Neural cell (in vitro differentiated cells): ENCODE measurements around the gene ALOX12B.

ENCODE experiments used
- CTCF ChIP-seq: fragments of 450-650 bp; IDR thresholded peaks from 2 replicates; pipeline ENCODE4 v1.5.1; 2014; ENCODE audit warnings: antibody characterized with exemption, mild to moderate bottlenecking, moderate library complexity; ENCODE audit not compliant: poor library complexity, severe bottlenecking
- EZH2 ChIP-seq: fragments of 200-600, 300-800 bp; shearing (Covaris generic), sonication (generic); IDR thresholded peaks from 2 replicates; pipeline ENCODE4 v1.6.1; 2014; ENCODE audit warnings: antibody characterized with exemption, low read length, borderline replicate concordance, mild to moderate bottlenecking; ENCODE audit not compliant: insufficient read depth, poor library complexity, severe bottlenecking
- POLR2AphosphoS5 ChIP-seq: IDR thresholded peaks from 2 replicates; pipeline ENCODE4 v1.6.1; 2012

DNA sequence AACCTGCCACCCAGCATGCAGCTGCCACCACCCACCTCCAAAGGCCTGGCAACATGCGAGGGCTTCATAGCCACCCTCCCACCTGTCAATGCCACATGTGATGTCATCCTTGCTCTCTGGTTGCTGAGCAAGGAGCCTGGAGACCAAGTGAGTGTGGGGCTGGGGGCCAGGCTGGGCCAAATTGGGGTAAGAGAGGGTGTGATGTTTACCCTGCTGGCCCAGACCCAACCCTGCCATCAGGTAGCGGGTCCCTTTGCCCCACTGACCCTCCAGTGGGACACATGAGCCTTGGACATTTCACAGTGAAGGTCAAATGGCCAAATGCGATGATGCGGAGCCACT lies 39.8 kb downstream of the ALOX12B start:
- no peak for TF ChIP-seq CTCF
- no peak for TF ChIP-seq EZH2
- no peak for TF ChIP-seq POLR2AphosphoS5
